Measurements from ENCODE around the gene CRYBA4.
"Not testable (repeated sequence)": the region's sequence is repeated elsewhere in the genome, so short reads cannot be mapped to it uniquely, and the experiment has no call there.

The CRYBA4 gene

GRCh38 chr22:26597026-26597425, 24.7 kb upstream of the CRYBA4 start:
- DNase-seq (ENCODE audit: low read depth) = no peak

GRCh38 chr22:26597480-26597879, 24.3 kb upstream of the CRYBA4 start:
- DNase-seq (ENCODE audit: low read depth) = no peak

- DNase-seq (ENCODE audit: low read depth) = no peak
Measured at GRCh38 chr22:26599505-26599904, 22.3 kb upstream of the CRYBA4 start.

- no peak for DNase-seq (ENCODE audit: low read depth)
Measured at GRCh38 chr22:26601726-26602125, 20.0 kb upstream of the CRYBA4 start.

GRCh38 chr22:26602127-26602526, 19.6 kb upstream of the CRYBA4 start:
- DNase-seq (ENCODE audit: low read depth) = no peak

- no peak for DNase-seq (ENCODE audit: low read depth)
Measured at GRCh38 chr22:26604368-26604767, 17.4 kb upstream of the CRYBA4 start.

GRCh38 chr22:26606611-26607010, 15.2 kb upstream of the CRYBA4 start:
- DNase-seq (ENCODE audit: low read depth) = no peak

- no peak for DNase-seq (ENCODE audit: low read depth)
Measured at GRCh38 chr22:26608129-26608528, 13.6 kb upstream of the CRYBA4 start.

- no peak for DNase-seq (ENCODE audit: low read depth)
Measured at GRCh38 chr22:26609287-26609686, 12.5 kb upstream of the CRYBA4 start.

- DNase-seq (ENCODE audit: low read depth) = no peak
Measured at GRCh38 chr22:26610072-26610958, 11.4 kb upstream of the CRYBA4 start.

- no peak for DNase-seq (ENCODE audit: low read depth)
Measured at GRCh38 chr22:26610996-26611395, 10.8 kb upstream of the CRYBA4 start.

GRCh38 chr22:26612652-26613051, 9.1 kb upstream of the CRYBA4 start:
- DNase-seq (ENCODE audit: low read depth) = no peak

- DNase-seq (ENCODE audit: low read depth) = not testable (repeated sequence)
Measured at GRCh38 chr22:26613753-26614152, 8.0 kb upstream of the CRYBA4 start.

GRCh38 chr22:26614322-26614721, 7.4 kb upstream of the CRYBA4 start:
- no peak for DNase-seq (ENCODE audit: low read depth)

- DNase-seq (ENCODE audit: low read depth) = no peak
Measured at GRCh38 chr22:26615149-26615548, 6.6 kb upstream of the CRYBA4 start.

- no peak for DNase-seq (ENCODE audit: low read depth)
Measured at GRCh38 chr22:26615830-26616435, 5.8 kb upstream of the CRYBA4 start.

GRCh38 chr22:26616650-26617049, 5.1 kb upstream of the CRYBA4 start:
- no peak for DNase-seq (ENCODE audit: low read depth)

- DNase-seq (ENCODE audit: low read depth) = no peak
Measured at GRCh38 chr22:26617271-26618199, 4.2 kb upstream of the CRYBA4 start, which contains the start of gene CRYBB1. Gene CRYBB1, minus strand, starts transcription at chr22:26618027. Its CDS starts 1,708 bp downstream, at chr22:26616319.

- no peak for DNase-seq (ENCODE audit: low read depth)
Measured at GRCh38 chr22:26618455-26618854, 3.3 kb upstream of the CRYBA4 start.

GRCh38 chr22:26619510-26619909, 2.3 kb upstream of the CRYBA4 start:
- DNase-seq (ENCODE audit: low read depth) = no peak

GRCh38 chr22:26620197-26620596, 1.6 kb upstream of the CRYBA4 start:
- DNase-seq (ENCODE audit: low read depth) = no peak

GRCh38 chr22:26623984-26624383, 2.2 kb downstream of the CRYBA4 start:
- DNase-seq (ENCODE audit: low read depth) = no peak
